DND-41 (cell line): ENCODE results near the gene KCNIP1.

Source experiments
- CTCF ChIP-seq: IDR thresholded peaks from 2 replicates; pipeline ENCODE4 v1.5.1; 2012; ENCODE audit warnings: borderline replicate concordance, low read length, moderate library complexity, mild to moderate bottlenecking; ENCODE audit not compliant: poor library complexity, severe bottlenecking; ENCODE audit errors: extremely low read depth
- EZH2 ChIP-seq: IDR thresholded peaks from 3 replicates; pipeline ENCODE4 v1.6.1; 2012; ENCODE audit warnings: borderline replicate concordance, low read depth, mild to moderate bottlenecking, moderate library complexity, low read length, inconsistent platforms; ENCODE audit not compliant: severe bottlenecking

- TF ChIP-seq CTCF (no peak), EZH2 (no peak)
Observed at GRCh38 chr5:170597872-170598271, 94.1 kb downstream of the KCNIP1 start.
